ENCODE measurements around the gene USP19.
A peak's percentile ranks its signal among the peaks of the same experiment; 100 is the strongest.

Gene USP19

GRCh38 chr3:49092938-49093852, 27.4 kb downstream of the USP19 start:
- Histone ChIP-seq H3K27ac (ENCODE audit: low read length) (peak overlapping the region; percentile 70), H3K9me3 (ENCODE audit: insufficient read depth, low read depth, low read length) (no peaks in the 10 kb centered on the region), H3K27me3 (ENCODE audit: insufficient read depth, low read length) (no peaks in the 10 kb centered on the region), H3K9ac (ENCODE audit: low read depth, low read length) (peak overlapping the region; percentile 98), H3K4me1 (ENCODE audit: insufficient read depth, low read length) (peaks cover 9% of the 10 kb centered on the region), H3K4me3 (ENCODE audit: low read length) (peak overlapping the region; percentile 99), H3K36me3 (ENCODE audit: insufficient read depth, low read depth, low read length) (peaks cover 45% of the 10 kb centered on the region)

- no peak overlapping the region for H3K27ac ChIP-seq (ENCODE audit: low read length)
- H3K9ac ChIP-seq (ENCODE audit: low read depth, low read length), result no peak overlapping the region
- H3K36me3 ChIP-seq (ENCODE audit: insufficient read depth, low read depth, low read length), result peaks cover 30% of the 10 kb centered on the region
- H3K9me3 ChIP-seq (ENCODE audit: insufficient read depth, low read depth, low read length), result no peaks in the 10 kb centered on the region
- no peak overlapping the region for H3K4me3 ChIP-seq (ENCODE audit: low read length)
- H3K4me1 ChIP-seq (ENCODE audit: insufficient read depth, low read length), result no peaks in the 10 kb centered on the region
- H3K27me3 ChIP-seq (ENCODE audit: insufficient read depth, low read length), result no peaks in the 10 kb centered on the region
Observed at GRCh38 chr3:49081429-49081828, 39.2 kb downstream of the USP19 start.

GRCh38 chr3:49079270-49079669, 41.4 kb downstream of the USP19 start:
- Histone ChIP-seq H3K27me3 (ENCODE audit: insufficient read depth, low read length) (no peaks in the 10 kb centered on the region), H3K9ac (ENCODE audit: low read depth, low read length) (no peak overlapping the region), H3K9me3 (ENCODE audit: insufficient read depth, low read depth, low read length) (no peaks in the 10 kb centered on the region), H3K4me1 (ENCODE audit: insufficient read depth, low read length) (no peaks in the 10 kb centered on the region), H3K36me3 (ENCODE audit: insufficient read depth, low read depth, low read length) (peaks cover 52% of the 10 kb centered on the region), H3K4me3 (ENCODE audit: low read length) (no peak overlapping the region), H3K27ac (ENCODE audit: low read length) (no peak overlapping the region)

GRCh38 chr3:49076646-49077045, 44.0 kb downstream of the USP19 start:
- Histone ChIP-seq H3K27ac (ENCODE audit: low read length) (no peak overlapping the region), H3K4me1 (ENCODE audit: insufficient read depth, low read length) (no peaks in the 10 kb centered on the region), H3K27me3 (ENCODE audit: insufficient read depth, low read length) (no peaks in the 10 kb centered on the region), H3K9me3 (ENCODE audit: insufficient read depth, low read depth, low read length) (no peaks in the 10 kb centered on the region), H3K4me3 (ENCODE audit: low read length) (no peak overlapping the region), H3K36me3 (ENCODE audit: insufficient read depth, low read depth, low read length) (peaks cover 73% of the 10 kb centered on the region), H3K9ac (ENCODE audit: low read depth, low read length) (no peak overlapping the region)

- Histone ChIP-seq H3K9ac (ENCODE audit: low read depth, low read length) (no peak overlapping the region), H3K36me3 (ENCODE audit: insufficient read depth, low read depth, low read length) (peaks cover 78% of the 10 kb centered on the region), H3K4me1 (ENCODE audit: insufficient read depth, low read length) (no peaks in the 10 kb centered on the region), H3K27ac (ENCODE audit: low read length) (no peak overlapping the region), H3K9me3 (ENCODE audit: insufficient read depth, low read depth, low read length) (no peaks in the 10 kb centered on the region), H3K4me3 (ENCODE audit: low read length) (no peak overlapping the region), H3K27me3 (ENCODE audit: insufficient read depth, low read length) (no peaks in the 10 kb centered on the region)
Observed at GRCh38 chr3:49076116-49076515, 44.5 kb downstream of the USP19 start.

All from iPS-20b (cell line).